T47D (cell line): ENCODE results near the gene KLHL5.
"Not testable (repeated sequence)": the region's sequence is repeated elsewhere in the genome, so short reads cannot be mapped to it uniquely, and the experiment has no call there.

Source experiments
- DNase-seq, 2 experiments: peaks; one replicate each; pipeline versions ENCODE4 v3.0.0 to v3.0.0-alpha.2; 2011 to 2012; ENCODE audit warnings: low read depth in 1 of 2, low spot score in 1 of 2
- JUND ChIP-seq: IDR thresholded peaks from 2 replicates; pipeline ENCODE4 v1.6.1; 2012; ENCODE audit warnings: low read depth
- in situ Hi-C: cut with HindIII; loops from 2 replicates; pipeline ENCODE4 v1.10.0; 2016; ENCODE audit warnings: low sequenced_read_pairs, low pct_unique_long_range_greater_than_20kb

The KLHL5 gene, protein sequence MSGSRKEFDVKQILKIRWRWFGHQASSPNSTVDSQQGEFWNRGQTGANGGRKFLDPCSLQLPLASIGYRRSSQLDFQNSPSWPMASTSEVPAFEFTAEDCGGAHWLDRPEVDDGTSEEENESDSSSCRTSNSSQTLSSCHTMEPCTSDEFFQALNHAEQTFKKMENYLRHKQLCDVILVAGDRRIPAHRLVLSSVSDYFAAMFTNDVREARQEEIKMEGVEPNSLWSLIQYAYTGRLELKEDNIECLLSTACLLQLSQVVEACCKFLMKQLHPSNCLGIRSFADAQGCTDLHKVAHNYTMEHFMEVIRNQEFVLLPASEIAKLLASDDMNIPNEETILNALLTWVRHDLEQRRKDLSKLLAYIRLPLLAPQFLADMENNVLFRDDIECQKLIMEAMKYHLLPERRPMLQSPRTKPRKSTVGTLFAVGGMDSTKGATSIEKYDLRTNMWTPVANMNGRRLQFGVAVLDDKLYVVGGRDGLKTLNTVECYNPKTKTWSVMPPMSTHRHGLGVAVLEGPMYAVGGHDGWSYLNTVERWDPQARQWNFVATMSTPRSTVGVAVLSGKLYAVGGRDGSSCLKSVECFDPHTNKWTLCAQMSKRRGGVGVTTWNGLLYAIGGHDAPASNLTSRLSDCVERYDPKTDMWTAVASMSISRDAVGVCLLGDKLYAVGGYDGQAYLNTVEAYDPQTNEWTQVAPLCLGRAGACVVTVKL

DNA sequence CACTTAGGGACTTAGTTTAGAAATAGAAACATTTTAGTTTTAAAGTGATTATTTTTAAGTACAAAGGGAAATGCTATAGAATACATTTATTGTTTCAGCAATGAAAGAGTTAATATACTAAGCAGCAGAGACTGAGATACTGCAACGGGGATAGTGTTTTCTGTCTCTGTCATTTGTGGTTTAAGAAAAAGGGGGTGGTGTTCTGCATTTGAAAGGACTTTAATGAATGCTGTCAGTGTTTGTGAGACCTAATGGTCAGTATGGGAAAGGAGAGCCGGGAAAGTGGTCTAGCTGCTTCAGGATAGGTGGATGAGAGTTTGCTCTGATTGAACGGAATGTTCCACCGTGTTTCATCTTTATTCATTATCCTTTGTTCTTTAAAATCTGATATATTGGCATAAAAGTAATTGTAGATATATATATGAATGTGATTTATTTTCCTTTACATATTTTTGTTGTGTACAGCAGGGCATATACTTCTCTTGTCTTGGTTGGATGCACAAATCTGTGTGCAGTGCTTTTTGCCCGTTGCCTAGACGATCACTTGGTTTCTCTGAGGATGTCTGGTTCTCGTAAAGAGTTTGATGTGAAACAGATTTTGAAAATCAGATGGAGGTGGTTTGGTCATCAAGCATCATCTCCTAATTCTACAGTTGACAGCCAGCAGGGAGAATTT, at the start of gene KLHL5:
Gene KLHL5, plus strand, starts transcription at position 139 of the 676 bp plus-strand sequence. Its CDS starts 421 bp downstream, at position 560.
- TF ChIP-seq JUND = no peak
- DNase-seq = no peak
- in situ Hi-C loops = no loop called here

DNA sequence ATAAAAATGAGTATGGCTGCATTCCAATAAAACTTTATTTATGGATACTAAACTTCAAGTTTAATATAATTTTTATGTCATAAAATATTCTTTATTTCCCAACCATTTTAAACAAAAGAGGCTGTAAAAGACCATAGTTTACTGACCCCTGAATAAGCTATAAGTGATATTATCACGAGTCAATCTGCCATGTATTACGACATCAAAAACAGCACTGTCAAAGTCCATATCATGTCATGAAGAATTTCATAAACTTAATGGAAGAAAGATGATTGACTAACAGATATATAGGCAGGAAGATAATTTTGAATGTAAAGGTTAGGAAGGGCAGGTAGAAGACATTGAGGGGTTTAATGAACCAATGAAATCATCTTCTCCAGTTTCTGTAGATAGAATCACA, 48.0 kb upstream of the KLHL5 start:
- in situ Hi-C loops = no loop called here
- TF ChIP-seq JUND = no peak
- DNase-seq = no peak

DNA sequence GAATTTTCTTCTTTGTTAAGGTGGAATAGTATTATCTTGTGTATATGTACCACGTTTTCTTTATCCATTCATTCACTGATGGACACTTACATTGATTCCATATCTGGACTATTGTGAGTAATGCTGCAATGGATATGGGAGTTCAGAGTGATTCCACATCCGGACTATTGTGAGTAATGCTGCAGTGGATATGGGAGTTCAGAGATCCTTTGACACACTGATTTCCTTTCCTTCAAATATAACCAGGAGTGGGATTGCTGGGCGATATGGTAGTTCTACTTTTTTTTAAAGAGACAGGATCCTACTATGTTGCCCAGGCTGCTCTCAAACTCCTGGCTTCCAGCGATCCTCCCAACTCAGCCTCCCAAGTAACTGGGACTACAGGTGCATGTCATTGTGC, 41.9 kb upstream of the KLHL5 start:
- no peak for TF ChIP-seq JUND
- in situ Hi-C loops = no loop called here
- no peak for DNase-seq

DNA sequence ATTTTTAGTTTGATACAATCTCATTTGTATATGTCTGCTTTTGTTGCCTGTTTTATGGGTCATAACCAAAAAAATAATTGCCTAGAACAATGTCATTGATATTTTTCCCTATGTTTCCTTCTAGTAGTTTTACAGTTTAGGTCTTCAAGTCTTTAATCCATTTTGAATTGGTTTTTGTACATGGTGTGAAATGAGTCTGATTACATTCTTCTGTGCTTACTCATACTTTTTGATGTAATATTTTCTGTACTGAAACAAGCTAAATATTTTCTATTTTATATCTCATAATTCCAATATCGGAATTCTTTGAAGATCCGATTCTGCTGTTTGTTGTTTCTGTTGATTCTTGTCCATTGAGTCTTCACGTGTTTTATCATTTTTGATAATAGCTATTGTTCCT, 40.4 kb upstream of the KLHL5 start:
- no peak for TF ChIP-seq JUND
- DNase-seq = no peak
- in situ Hi-C loops = no loop called here

DNA sequence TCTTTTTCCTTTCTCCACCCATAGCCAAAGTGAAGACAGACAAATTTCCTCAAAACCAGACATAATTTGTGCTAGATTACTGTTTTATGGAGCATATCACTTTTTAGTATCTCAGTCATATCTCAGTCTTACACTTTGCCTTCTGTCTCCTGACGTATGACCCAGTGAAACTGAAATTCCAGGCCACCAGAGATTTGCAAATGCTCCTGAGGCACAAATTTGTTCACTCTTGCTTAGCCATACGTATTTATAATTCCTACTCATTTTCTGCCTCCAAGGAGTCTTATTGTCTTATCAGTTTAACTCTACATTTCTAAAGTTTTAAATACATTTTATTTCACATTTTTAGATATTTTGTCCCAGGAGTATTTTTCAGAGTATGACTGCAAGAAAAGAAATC, 39.8 kb upstream of the KLHL5 start:
- no peak for TF ChIP-seq JUND
- no peak for DNase-seq
- in situ Hi-C loops = no loop called here

DNA sequence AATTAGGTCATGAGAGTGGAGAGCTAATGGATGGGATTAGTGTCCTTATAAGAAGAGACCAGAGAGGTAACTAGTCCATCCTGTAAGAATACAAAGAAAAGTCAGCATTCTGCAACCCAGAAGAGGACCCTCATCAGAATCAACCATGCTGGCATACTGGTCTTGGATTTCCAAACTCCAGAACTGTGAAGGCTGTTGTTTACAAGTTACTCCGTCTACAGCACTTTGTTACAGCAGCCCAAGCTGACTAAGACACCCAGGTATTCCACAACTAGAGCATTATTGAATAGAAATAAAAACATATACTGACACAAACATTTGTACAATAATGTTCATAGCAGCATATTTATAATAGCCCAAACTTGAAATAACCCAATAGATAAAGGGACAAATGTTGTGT, 39.0 kb upstream of the KLHL5 start:
- in situ Hi-C loops = no loop called here
- no peak for DNase-seq
- no peak for TF ChIP-seq JUND

DNA sequence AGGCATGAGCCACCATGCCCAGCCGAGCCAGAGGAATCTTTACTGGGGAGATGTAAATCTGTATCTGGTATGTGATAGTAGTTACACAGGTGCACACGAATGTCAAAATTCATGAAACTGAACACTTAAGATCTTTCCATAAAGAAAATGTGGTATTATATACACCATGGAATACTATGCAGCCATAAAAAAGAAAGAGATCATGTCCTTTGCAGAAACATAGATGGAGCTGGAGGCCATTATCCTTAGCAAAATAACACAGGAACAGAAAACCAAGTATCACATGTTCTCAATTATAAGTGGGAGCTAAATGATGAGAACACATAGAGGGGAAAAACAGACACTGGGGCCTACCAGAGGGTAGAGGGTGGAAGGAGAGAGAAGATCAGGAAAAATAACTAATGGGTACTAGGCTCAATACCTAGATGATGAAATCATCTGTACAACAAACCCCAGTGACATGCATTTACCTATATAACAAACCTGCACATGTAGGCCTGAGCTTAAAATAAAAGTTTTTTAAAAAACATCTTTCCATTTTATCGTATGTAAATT, 37.6 kb upstream of the KLHL5 start:
- DNase-seq = no peak
- in situ Hi-C loops = no loop called here
- TF ChIP-seq JUND = no peak

DNA sequence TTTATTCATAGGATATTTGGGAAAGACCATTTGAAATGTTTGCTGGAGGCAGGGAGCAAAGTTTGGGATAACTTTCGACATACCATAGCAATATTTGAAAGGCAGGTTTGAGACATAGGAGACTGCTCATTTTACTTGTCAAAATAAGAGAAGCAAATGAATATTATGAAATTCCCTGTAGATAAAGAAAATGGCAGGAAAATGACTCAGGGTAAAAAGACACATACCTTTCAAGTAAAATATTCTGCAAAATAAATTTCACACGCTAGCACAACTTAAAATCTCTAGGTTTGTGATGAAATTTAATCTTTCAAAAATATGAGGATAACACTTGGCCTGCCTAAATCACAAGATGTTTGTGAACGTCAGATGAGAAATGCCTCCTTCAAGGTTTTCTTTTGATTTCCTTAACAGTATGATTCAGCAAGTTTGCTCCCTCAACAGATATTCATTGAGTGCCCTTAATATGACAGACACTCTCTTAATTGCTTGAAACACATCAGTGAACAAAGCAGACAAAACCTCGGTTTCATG, 36.4 kb upstream of the KLHL5 start:
- in situ Hi-C loops = no loop called here
- TF ChIP-seq JUND = no peak
- no peak for DNase-seq

DNA sequence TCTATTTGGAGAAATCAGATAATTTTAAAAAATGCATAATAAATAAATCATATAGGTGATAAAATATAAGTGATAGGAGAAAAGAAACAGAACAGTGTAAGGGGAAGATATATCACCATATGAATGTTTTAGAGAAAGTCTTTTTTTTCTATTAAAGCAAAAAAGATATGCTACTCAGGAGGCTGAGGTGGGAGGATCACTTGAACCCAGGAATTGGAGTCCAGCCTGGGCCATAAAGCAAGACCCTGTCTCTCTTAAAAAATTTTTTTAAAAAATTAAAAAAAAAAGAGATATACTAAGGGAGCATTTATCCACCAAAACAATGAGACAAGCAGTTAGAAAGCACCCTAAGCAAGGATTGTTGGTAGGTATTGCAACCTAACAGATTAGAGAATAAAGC, 35.9 kb upstream of the KLHL5 start:
- TF ChIP-seq JUND = no peak
- DNase-seq = no peak
- in situ Hi-C loops = no loop called here

DNA sequence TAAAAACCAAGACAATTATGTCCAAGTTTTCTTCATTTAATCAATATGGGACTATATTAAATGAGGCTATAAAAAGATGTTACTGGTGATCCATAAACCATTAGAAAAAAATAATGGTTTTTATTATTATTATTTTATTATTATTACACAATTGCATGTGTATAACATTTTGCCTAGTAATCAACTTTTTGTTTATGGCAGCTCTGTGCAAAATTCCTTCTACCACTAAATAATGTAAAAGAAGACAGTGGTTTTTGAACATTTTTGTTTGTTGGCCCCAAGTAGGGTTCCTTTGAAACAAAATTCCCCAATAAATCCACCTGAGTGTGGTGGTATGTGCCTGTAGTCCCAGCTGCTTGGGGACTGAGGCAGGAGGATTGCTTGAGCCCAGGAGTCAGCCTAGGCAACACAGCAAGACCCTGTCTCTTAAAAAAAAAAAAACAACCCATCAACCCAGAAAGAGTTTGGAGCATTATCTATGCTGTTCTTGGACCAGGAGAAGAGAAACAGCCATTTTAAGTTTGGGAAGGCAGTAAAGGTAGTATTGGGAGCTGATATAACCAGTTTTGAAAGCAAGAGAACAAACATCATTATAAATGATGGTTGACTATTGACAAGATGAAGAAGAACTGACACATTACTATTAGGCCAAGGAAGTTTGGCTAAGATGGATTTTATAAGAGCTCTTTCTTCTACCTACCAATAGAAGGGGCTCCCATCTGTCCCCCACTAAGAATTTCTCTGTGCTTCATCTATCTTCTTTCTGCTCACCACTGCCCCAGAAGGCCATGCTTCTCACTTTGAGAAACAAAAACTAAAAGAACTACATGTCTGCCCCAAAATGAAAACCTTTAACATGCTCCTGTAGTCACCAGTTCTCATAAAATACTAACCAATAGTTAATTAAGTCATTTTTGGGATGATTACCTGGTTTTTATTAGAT, 32.0 kb upstream of the KLHL5 start:
- no peak for TF ChIP-seq JUND
- in situ Hi-C loops = no loop called here
- no peak for DNase-seq

DNA sequence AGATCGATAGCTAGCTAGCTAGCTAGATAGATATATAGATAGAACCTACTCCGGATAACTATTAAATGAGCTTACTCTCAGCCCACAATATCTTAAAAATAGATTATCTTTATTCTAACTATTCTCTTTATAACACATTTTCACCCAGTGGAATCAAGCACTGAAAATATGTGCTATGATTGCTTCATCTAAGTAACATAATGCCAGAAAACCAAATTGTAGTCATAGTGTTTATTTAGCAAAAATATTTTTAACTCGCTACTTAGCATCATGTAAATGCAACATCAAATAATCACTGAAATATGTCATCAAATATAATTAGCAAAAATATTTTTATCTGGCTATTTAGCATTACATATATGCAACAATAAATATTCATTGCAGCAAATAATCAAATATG, 31.3 kb upstream of the KLHL5 start:
- DNase-seq = no peak
- in situ Hi-C loops = no loop called here
- TF ChIP-seq JUND = no peak

DNA sequence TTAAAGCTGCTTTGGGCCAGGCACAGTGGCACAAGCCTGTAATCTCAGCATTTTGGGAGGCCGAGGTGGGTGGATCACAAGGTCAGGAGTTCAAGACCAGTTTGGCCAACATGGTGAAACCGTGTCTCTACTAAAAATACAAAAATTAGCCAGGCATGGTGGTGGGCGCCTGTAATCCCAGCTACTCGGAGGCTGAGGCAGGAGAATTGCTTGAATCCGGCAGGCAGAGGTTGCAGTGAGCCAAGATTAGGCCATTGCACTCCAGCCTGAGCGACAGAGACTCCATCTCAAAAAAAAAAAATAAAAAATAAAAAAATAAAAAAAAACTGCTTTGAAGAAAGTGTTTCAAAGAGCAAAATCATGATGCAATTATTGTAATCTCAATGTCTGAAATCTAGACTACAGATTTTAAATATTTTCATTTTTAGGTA, 30.4 kb upstream of the KLHL5 start:
- DNase-seq, in situ Hi-C loops: not testable (repeated sequence)
